Skeletal muscle tissue (tissue), 4 donors: ENCODE measurements around the gene RAMAC. TPM values are rescaled to one million over a fixed set of nuclear protein-coding genes. Genes with fewer than 3 reads are reported as not detected.

Experiments used
- H3K27ac ChIP-seq: one replicate; pipeline ENCODE4 v1.7.0; 2013; ENCODE audit warnings: mild to moderate bottlenecking, low read depth, low read length, inconsistent platforms
- H3K27me3 ChIP-seq, 3 donors: one replicate each; pipeline ENCODE4 v1.7.0; 2013; ENCODE audit warnings: low read length in 3 of 3; ENCODE audit not compliant: control insufficient read depth in 3 of 3, insufficient read depth in 3 of 3
- H3K36me3 ChIP-seq, 3 donors: one replicate each; pipeline ENCODE4 v1.7.0; 2013; ENCODE audit warnings: low read length in 3 of 3; ENCODE audit not compliant: control insufficient read depth in 3 of 3, insufficient read depth in 3 of 3
- H3K4me1 ChIP-seq, 3 donors: one replicate each; pipeline ENCODE4 v1.7.0; 2013; ENCODE audit warnings: low read length in 3 of 3, mild to moderate bottlenecking in 3 of 3; ENCODE audit not compliant: control insufficient read depth in 3 of 3, insufficient read depth in 3 of 3
- H3K4me3 ChIP-seq, 3 donors: one replicate each; pipeline ENCODE4 v1.7.0; 2013; ENCODE audit warnings: low read length in 3 of 3
- H3K9ac ChIP-seq, 3 donors: one replicate each; pipeline ENCODE4 v1.7.0; 2013; ENCODE audit warnings: low read length in 3 of 3, mild to moderate bottlenecking in 3 of 3, moderate library complexity in 2 of 3, low read depth in 1 of 3
- H3K9me3 ChIP-seq, 3 donors: one replicate each; pipeline ENCODE4 v1.7.0; 2013; ENCODE audit warnings: low read length in 3 of 3; ENCODE audit not compliant: control insufficient read depth in 3 of 3
- total RNA-seq: library from RNA; depleted of rRNA; stranded (reverse); fragments of >200 nt; gene quantifications from one replicate; pipeline ENCODE4 v1.2.3, GENCODE V29; 2014
- donor health status: Osteomylitis.

RAMAC gene
- total RNA-seq, 1 donor from 2014 or later: 26.1 TPM

- H3K9ac ChIP-seq: no peak overlapping the region
- H3K9me3 ChIP-seq: no peaks in the 10 kb centered on the region
- peaks cover 22 to 67% (median 54%) of the 10 kb centered on the region in 3 donors for H3K4me1 ChIP-seq
- H3K4me3 ChIP-seq: no peak overlapping the region
- H3K36me3 ChIP-seq: no peaks in the 10 kb centered on the region
- H3K27ac ChIP-seq: no peak overlapping the region
- H3K27me3 ChIP-seq: no peaks in the 10 kb centered on the region
Measured at GRCh38 chr15:82946155-82946701, 39.8 kb upstream of the RAMAC start.

- Histone ChIP-seq H3K36me3 (peaks cover 0 to 3% (median 0%) of the 10 kb centered on the region in 3 donors), H3K4me3 (peak overlapping the region in 1 of 3 donors; percentile 8), H3K9me3 (no peaks in the 10 kb centered on the region), H3K9ac (peak overlapping the region in 2 of 3 donors; percentile 84 to 93), H3K27me3 (no peaks in the 10 kb centered on the region), H3K27ac (peak overlapping the region; percentile 90), H3K4me1 (peaks cover 15 to 44% (median 39%) of the 10 kb centered on the region in 3 donors)
Measured at GRCh38 chr15:82950295-82950694, 35.7 kb upstream of the RAMAC start.

GRCh38 chr15:82950746-82951370 is 35.2 kb upstream of the RAMAC start:
- H3K4me3 ChIP-seq: peak overlapping the region; percentile 55 to 78 (median 73)
- H3K4me1 ChIP-seq: peaks cover 15 to 44% (median 39%) of the 10 kb centered on the region in 3 donors
- H3K9me3 ChIP-seq: no peaks in the 10 kb centered on the region
- H3K36me3 ChIP-seq: peaks cover 0 to 3% (median 0%) of the 10 kb centered on the region in 3 donors
- no peaks in the 10 kb centered on the region for H3K27me3 ChIP-seq
- H3K27ac ChIP-seq: peak overlapping the region; percentile 90
- peak overlapping the region; percentile 82 to 93 (median 84) for H3K9ac ChIP-seq

GRCh38 chr15:82951472-82952157 is 34.4 kb upstream of the RAMAC start:
- no peaks in the 10 kb centered on the region for H3K27me3 ChIP-seq
- no peaks in the 10 kb centered on the region for H3K9me3 ChIP-seq
- H3K36me3 ChIP-seq: peaks cover 0 to 3% (median 0%) of the 10 kb centered on the region in 3 donors
- peak overlapping the region; percentile 90 for H3K27ac ChIP-seq
- peak overlapping the region; percentile 82 to 93 (median 84) for H3K9ac ChIP-seq
- H3K4me3 ChIP-seq: peak overlapping the region; percentile 55 to 78 (median 73)
- H3K4me1 ChIP-seq: peaks cover 12 to 38% (median 33%) of the 10 kb centered on the region in 3 donors

DNA sequence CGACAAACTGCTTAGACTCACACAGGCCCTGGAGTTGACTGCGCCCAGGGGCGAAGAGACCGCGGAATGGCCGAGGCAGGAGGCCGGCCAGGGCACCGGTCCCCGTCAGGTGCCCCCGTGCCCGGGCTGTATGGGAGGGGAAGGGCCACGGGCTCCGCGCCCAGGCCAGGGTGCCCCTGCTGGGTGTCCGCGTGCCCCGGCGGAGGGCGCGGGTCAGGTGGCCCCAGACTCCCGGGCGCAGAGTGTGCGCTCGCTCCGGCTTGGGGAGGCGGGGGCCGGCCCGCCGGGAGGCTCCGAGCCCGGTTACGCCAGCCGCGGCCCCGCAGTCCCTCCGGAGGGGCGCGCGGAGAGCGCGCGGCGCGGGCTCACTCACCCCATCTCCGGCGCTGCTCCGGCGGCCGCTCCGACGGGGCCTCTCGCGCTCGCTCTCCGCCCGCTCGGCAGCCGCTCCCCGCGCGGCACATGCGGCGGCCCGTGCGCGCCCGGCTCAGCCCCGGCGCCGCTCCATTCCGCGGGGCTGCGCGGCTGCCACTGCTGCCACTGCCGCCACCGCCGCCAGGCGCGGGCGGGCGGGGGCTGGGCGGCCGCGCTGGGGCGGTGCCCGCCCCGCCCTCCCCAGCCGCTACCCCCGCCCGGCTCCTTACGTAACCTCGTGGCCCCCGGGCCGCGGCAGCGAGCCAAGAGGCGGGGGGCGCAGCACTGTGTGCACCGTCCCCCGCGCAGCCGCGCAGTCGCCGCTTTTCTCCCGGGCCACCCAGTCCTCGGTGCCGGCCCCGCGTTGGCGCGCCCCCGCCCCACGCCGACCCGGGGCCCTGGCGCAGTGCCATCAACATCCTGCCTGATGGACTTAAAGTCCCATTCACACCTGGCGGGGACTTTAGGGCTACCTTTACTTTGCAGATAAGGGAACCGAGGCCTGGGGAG is 33.6 kb upstream of the RAMAC start, which contains the start of gene HOMER2:
Gene HOMER2, minus strand, starts transcription at position 563 of the 924 bp plus-strand sequence. Its CDS starts 185 bp downstream, at position 378.
- Histone ChIP-seq H3K9me3 (no peaks in the 10 kb centered on the region), H3K4me3 (peak within 1 kb of the TSS; percentile 55 to 78 (median 73)), H3K27me3 (no peaks in the 10 kb centered on the region), H3K4me1 (peaks cover 9 to 33% (median 31%) of the 10 kb centered on the region in 3 donors), H3K27ac (peak within 1 kb of the TSS; percentile 95), H3K36me3 (peaks cover 0 to 3% (median 0%) of the 10 kb centered on the region in 3 donors), H3K9ac (peak within 1 kb of the TSS; percentile 82 to 93 (median 84))

GRCh38 chr15:82958638-82959037 is 27.4 kb upstream of the RAMAC start:
- no peaks in the 10 kb centered on the region for H3K36me3 ChIP-seq
- peaks cover 23 to 36% (median 31%) of the 10 kb centered on the region in 3 donors for H3K4me1 ChIP-seq
- H3K4me3 ChIP-seq: no peak overlapping the region
- peak overlapping the region in 2 of 3 donors; percentile 50 to 66 for H3K9ac ChIP-seq
- H3K27ac ChIP-seq: peak overlapping the region; percentile 88
- H3K9me3 ChIP-seq: no peaks in the 10 kb centered on the region
- no peaks in the 10 kb centered on the region for H3K27me3 ChIP-seq

- peak overlapping the region in 2 of 3 donors; percentile 50 to 66 for H3K9ac ChIP-seq
- no peaks in the 10 kb centered on the region for H3K36me3 ChIP-seq
- H3K4me3 ChIP-seq: no peak overlapping the region
- H3K9me3 ChIP-seq: no peaks in the 10 kb centered on the region
- H3K27ac ChIP-seq: peak overlapping the region; percentile 88
- no peaks in the 10 kb centered on the region for H3K27me3 ChIP-seq
- peaks cover 28 to 40% (median 38%) of the 10 kb centered on the region in 3 donors for H3K4me1 ChIP-seq
Measured at GRCh38 chr15:82959423-82959822, 26.6 kb upstream of the RAMAC start.

DNA sequence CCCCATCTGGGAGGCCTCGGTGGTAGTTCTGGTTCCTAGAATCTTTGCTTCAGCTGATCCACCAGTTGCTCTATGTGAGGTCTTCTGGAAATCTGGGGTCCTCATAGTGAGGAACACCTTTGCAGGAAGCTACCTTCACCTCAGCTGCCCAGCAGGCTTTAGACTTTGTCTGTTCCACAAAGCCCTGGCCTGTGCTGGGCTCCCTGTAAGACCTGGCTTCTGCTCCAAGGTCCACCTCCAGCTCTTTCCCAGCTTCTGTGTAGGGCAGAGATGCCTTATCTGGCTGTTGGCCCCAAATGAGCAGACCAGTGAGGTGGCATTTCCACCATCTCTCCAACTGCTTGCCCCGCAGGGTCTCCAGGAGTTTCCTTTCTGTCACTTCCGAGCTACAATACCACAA is 25.2 kb upstream of the RAMAC start:
- Histone ChIP-seq H3K4me1 (peaks cover 28 to 41% (median 40%) of the 10 kb centered on the region in 3 donors), H3K4me3 (no peak overlapping the region), H3K27ac (no peak overlapping the region), H3K9ac (peak overlapping the region in 1 of 3 donors; percentile 7), H3K9me3 (no peaks in the 10 kb centered on the region), H3K36me3 (no peaks in the 10 kb centered on the region), H3K27me3 (no peaks in the 10 kb centered on the region)
